ENCODE results near the gene C2orf69. TPM values are rescaled to one million over a fixed set of nuclear protein-coding genes. Genes with fewer than 3 reads are reported as not detected.
A peak's percentile ranks its signal among the peaks of the same experiment; 100 is the strongest.

The C2orf69 gene
- total and polyA plus RNA-seq, 2 of the 13 experiments (the other 11 are each of a cell fraction or from before 2014, with no cell fraction given) = 4.8 to 19.3 TPM

GRCh38 chr2:199911052-199911876 is at the start of gene C2orf69 (continued):
- no peak for TF ChIP-seq TFE3 (CRISPR knock-in tag; IDR thresholded peaks at IDR 0.05)
- no peak for TF ChIP-seq JARID2 (CRISPR knock-in tag; IDR thresholded peaks at IDR 0.05; ENCODE audit: insufficient replicate concordance)
- no peak for TF ChIP-seq SOX5 (CRISPR knock-in tag; IDR thresholded peaks at IDR 0.05; ENCODE audit: borderline replicate concordance)
- TF ChIP-seq TRIM24 (CRISPR knock-in tag; IDR thresholded peaks at IDR 0.05) = no peak
- peak; percentile 65; the same call in 1 of the 2 replicates for TF ChIP-seq ESRRA (CRISPR knock-in tag; IDR thresholded peaks at IDR 0.05; ENCODE audit: low read depth)
- TF ChIP-seq CSRNP1 (CRISPR knock-in tag; IDR thresholded peaks at IDR 0.05) = peak; percentile 95
- no peak for TF ChIP-seq FOXC1 (CRISPR knock-in tag; IDR thresholded peaks at IDR 0.05; ENCODE audit: borderline replicate concordance)
- peak; percentile 12; the same call in 1 of the 2 replicates for TF ChIP-seq GATAD2A (CRISPR knock-in tag; IDR thresholded peaks at IDR 0.05)
- no peak for TF ChIP-seq SMC3 (IDR thresholded peaks at IDR 0.05; ENCODE audit: low read length)
- no peak for TF ChIP-seq HNF4G (IDR thresholded peaks at IDR 0.05; ENCODE audit: borderline replicate concordance, low read depth, low read length)
- peak; percentile 58 for TF ChIP-seq HNF4G (CRISPR knock-in tag; IDR thresholded peaks at IDR 0.05; ENCODE audit: borderline replicate concordance, low read depth)
- peak; percentile 56; the same call in 1 of the 2 replicates for TF ChIP-seq PITX1 (CRISPR knock-in tag; IDR thresholded peaks at IDR 0.05)
- no peak for TF ChIP-seq ZNF619 (CRISPR knock-in tag; IDR thresholded peaks at IDR 0.05)
- TF ChIP-seq ATF6 (CRISPR knock-in tag; conservative IDR thresholded peaks at IDR 0.05) = 0 out of 2 replicates have a peak, but pooled peaks have one; percentile 65
- TF ChIP-seq RCOR2 (CRISPR knock-in tag; IDR thresholded peaks at IDR 0.05) = no peak; the same call in 1 of the 2 replicates
- no peak for TF ChIP-seq GTF3A (CRISPR knock-in tag; conservative IDR thresholded peaks at IDR 0.05)
- TF ChIP-seq YY1 (IDR thresholded peaks at IDR 0.05; ENCODE audit: insufficient read depth, insufficient replicate concordance, low read depth, low read length) = peak; percentile 37
- peak; percentile 92; the same call in 1 of the 2 replicates for TF ChIP-seq DMAP1 (CRISPR knock-in tag; IDR thresholded peaks at IDR 0.05)
- peak; percentile 40; the same call in 1 of the 2 replicates for TF ChIP-seq ZNF263 (CRISPR knock-in tag; IDR thresholded peaks at IDR 0.05)
- TF ChIP-seq ZNF292 (CRISPR knock-in tag; IDR thresholded peaks at IDR 0.05; ENCODE audit: borderline replicate concordance, low read depth) = peak; percentile 86
- 0 out of 2 replicates have a peak, but pooled peaks have one; percentile 57 for TF ChIP-seq ZNF512B (CRISPR knock-in tag; IDR thresholded peaks at IDR 0.05; ENCODE audit: borderline replicate concordance)
- TF ChIP-seq DNMT3B (CRISPR knock-in tag; conservative IDR thresholded peaks at IDR 0.05) = peak; percentile 51; the same call in 1 of the 2 replicates

All from HepG2 (cell line).